GM23248 (cell line): ENCODE data around the gene LRPAP1.

Experiments used
- EZH2 ChIP-seq: fragments of 200-600 bp; sonication (generic); IDR thresholded peaks from 2 replicates; pipeline ENCODE4 v1.6.1; 2018; ENCODE audit warnings: antibody characterized with exemption, mild to moderate bottlenecking; ENCODE audit not compliant: insufficient read depth, poor library complexity, severe bottlenecking
- EZH2phosphoT487 ChIP-seq: fragments of 200-600 bp; sonication (generic); IDR thresholded peaks from 2 replicates; pipeline ENCODE4 v1.6.1; 2018; ENCODE audit warnings: antibody characterized with exemption, moderate library complexity, mild to moderate bottlenecking, low read depth; ENCODE audit not compliant: insufficient read depth

GRCh38 chr4:3571921-3572320 lies 39.7 kb upstream of the LRPAP1 start:
- TF ChIP-seq EZH2, result no peak
- no peak for TF ChIP-seq EZH2phosphoT487
